OCI-LY1 (cell line): Measurements from ENCODE around the gene HIVEP2.

ENCODE experiments used
- H2AFZ ChIP-seq: fragments of 200-600 bp; sonication (generic), shearing (Covaris generic); 2 replicates; pipeline ENCODE4 v1.6.0; 2014; ENCODE audit warnings: antibody characterized with exemption, mild to moderate bottlenecking, low read length
- H3F3A ChIP-seq: fragments of 200-600 bp; sonication (generic), shearing (Covaris generic); 2 replicates; pipeline ENCODE4 v1.6.0; 2014; ENCODE audit warnings: mild to moderate bottlenecking, antibody characterized with exemption, low read length, moderate library complexity; ENCODE audit not compliant: insufficient read depth
- H3K27ac ChIP-seq: fragments of 200-600 bp; sonication (generic); 2 replicates; pipeline ENCODE4 v1.5.1; 2014; ENCODE audit warnings: low read length, mixed run types, mild to moderate bottlenecking, low read depth; ENCODE audit not compliant: poor library complexity, severe bottlenecking
- H3K27me3 ChIP-seq: fragments of 200-600 bp; sonication (generic); 2 replicates; pipeline ENCODE4 v1.6.0; 2014; ENCODE audit warnings: antibody characterized with exemption, mild to moderate bottlenecking, low read length, moderate library complexity; ENCODE audit not compliant: insufficient read depth
- H3K36me3 ChIP-seq: fragments of 200-600 bp; sonication (generic); 2 replicates; pipeline ENCODE4 v1.6.1; 2014; ENCODE audit warnings: mild to moderate bottlenecking, antibody characterized with exemption, low read length, moderate library complexity, mixed read lengths; ENCODE audit not compliant: insufficient read depth
- H3K4me1 ChIP-seq: fragments of 200-600 bp; sonication (generic); 2 replicates; pipeline ENCODE4 v1.5.1; 2014; ENCODE audit warnings: mild to moderate bottlenecking, low read length, moderate library complexity; ENCODE audit not compliant: insufficient read depth, severe bottlenecking
- H3K4me2 ChIP-seq: fragments of 200-600 bp; sonication (generic), shearing (Covaris generic); 2 replicates; pipeline ENCODE4 v1.6.1; 2014; ENCODE audit warnings: low read length
- H3K4me3 ChIP-seq: fragments of 200-600 bp; sonication (generic); 2 replicates; pipeline ENCODE4 v1.5.1; 2014; ENCODE audit warnings: low read length, low read depth, mild to moderate bottlenecking, mixed read lengths; ENCODE audit not compliant: poor library complexity, severe bottlenecking
- H3K79me2 ChIP-seq: fragments of 200-600 bp; shearing (Covaris generic); 2 replicates; pipeline ENCODE4 v1.6.1; 2016; ENCODE audit warnings: mixed run types, low read length, mixed read lengths; ENCODE audit not compliant: insufficient read depth
- H3K9ac ChIP-seq: fragments of 200-600 bp; sonication (generic), shearing (Covaris generic); 2 replicates; pipeline ENCODE4 v1.6.1; 2014; ENCODE audit warnings: mild to moderate bottlenecking, low read length, mixed read lengths
- H3K9me2 ChIP-seq: fragments of 200-600 bp; sonication (generic), shearing (Covaris generic); 2 replicates; pipeline ENCODE4 v1.6.1; 2014; ENCODE audit warnings: low read depth, mild to moderate bottlenecking, low read length, mixed read lengths
- H3K9me3 ChIP-seq: fragments of 200-600 bp; shearing (Covaris generic); 2 replicates; pipeline ENCODE4 v1.6.1; 2014; ENCODE audit warnings: low read length, mixed read lengths
- H4K20me1 ChIP-seq: fragments of 200-600 bp; sonication (generic), shearing (Covaris generic); 2 replicates; pipeline ENCODE4 v1.6.0; 2016; ENCODE audit warnings: mild to moderate bottlenecking, low read length; ENCODE audit not compliant: insufficient read depth
- EZH2 ChIP-seq: fragments of 200-600 bp; sonication (generic), shearing (Covaris generic); IDR thresholded peaks from 2 replicates; pipeline ENCODE4 v1.8.0; 2017; ENCODE audit warnings: borderline replicate concordance, mixed run types, mild to moderate bottlenecking, antibody characterized with exemption, low read length, moderate library complexity, mixed read lengths
- TF ChIP-seq, protein P1 (sequence below): fragments of 200-600 bp; sonication (generic), shearing (Covaris generic); IDR thresholded peaks from 2 replicates; pipeline ENCODE4 v1.5.1; 2017; ENCODE audit warnings: mild to moderate bottlenecking, antibody characterized with exemption, low read length, moderate library complexity, mixed read lengths

Gene HIVEP2

DNA sequence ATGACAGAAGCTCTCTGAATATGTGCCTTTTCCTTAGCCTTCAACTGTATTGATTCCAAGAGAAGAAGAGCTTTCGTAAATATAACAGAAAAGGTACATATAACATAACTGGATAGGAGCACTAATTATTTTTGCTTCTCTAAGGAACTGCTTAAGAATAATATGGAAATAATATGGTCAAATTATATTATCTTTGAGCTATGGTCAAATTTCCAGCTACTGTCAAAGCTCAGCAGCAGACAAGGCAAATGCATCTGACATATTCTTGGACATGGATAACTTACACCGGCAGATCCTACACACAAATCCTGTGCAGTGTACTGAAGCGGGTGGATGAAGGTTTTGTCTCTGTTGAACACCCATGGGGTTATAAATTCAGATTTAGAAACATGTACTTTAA lies 150.6 kb downstream of the HIVEP2 start:
- H3K36me3 ChIP-seq, result peaks cover 9% of the 10 kb centered on the region; the same call in 1 of the 2 replicates
- H3K4me2 ChIP-seq, result no peak overlapping the region
- no peaks in the 10 kb centered on the region for H3K79me2 ChIP-seq
- no peak overlapping the region for H2AFZ ChIP-seq
- H3K9ac ChIP-seq, result no peak overlapping the region
- no peak overlapping the region for H3K4me3 ChIP-seq
- no peaks in the 10 kb centered on the region for H3K9me2 ChIP-seq
- H3K9me3 ChIP-seq, result no peaks in the 10 kb centered on the region
- no peak overlapping the region for H3K27ac ChIP-seq
- no peaks in the 10 kb centered on the region for H3F3A ChIP-seq
- H4K20me1 ChIP-seq, result no peaks in the 10 kb centered on the region
- H3K4me1 ChIP-seq, result peaks cover 6% of the 10 kb centered on the region
- no peaks in the 10 kb centered on the region for H3K27me3 ChIP-seq
- TF ChIP-seq EZH2, result no peak
- TF ChIP-seq, protein P1, sequence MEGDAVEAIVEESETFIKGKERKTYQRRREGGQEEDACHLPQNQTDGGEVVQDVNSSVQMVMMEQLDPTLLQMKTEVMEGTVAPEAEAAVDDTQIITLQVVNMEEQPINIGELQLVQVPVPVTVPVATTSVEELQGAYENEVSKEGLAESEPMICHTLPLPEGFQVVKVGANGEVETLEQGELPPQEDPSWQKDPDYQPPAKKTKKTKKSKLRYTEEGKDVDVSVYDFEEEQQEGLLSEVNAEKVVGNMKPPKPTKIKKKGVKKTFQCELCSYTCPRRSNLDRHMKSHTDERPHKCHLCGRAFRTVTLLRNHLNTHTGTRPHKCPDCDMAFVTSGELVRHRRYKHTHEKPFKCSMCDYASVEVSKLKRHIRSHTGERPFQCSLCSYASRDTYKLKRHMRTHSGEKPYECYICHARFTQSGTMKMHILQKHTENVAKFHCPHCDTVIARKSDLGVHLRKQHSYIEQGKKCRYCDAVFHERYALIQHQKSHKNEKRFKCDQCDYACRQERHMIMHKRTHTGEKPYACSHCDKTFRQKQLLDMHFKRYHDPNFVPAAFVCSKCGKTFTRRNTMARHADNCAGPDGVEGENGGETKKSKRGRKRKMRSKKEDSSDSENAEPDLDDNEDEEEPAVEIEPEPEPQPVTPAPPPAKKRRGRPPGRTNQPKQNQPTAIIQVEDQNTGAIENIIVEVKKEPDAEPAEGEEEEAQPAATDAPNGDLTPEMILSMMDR, result no peak

DNA sequence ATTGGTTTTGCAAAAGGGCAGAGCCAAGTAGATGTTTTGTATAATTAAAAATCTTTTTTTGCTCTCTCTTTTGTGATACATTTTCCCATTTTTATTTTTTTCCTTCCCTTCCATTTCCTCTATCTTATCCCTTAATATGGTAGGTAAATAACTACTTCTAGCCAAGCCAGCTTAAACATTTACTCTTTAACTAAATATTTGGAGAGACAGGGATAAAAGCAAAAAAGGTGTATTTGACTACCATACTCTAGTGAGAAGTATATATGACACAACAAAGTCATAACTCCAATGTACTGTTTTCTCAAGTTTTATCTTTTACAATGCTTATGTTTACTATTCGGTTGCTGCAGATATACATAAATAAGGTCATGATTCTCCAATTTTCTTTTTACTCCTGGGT lies 154.7 kb downstream of the HIVEP2 start:
- Histone ChIP-seq H4K20me1 (no peaks in the 10 kb centered on the region), H3K9me3 (no peaks in the 10 kb centered on the region), H3K79me2 (no peaks in the 10 kb centered on the region), H3K9me2 (no peaks in the 10 kb centered on the region), H3K4me3 (no peak overlapping the region), H2AFZ (no peak overlapping the region), H3K9ac (no peak overlapping the region), H3F3A (no peaks in the 10 kb centered on the region), H3K4me1 (no peaks in the 10 kb centered on the region), H3K27ac (no peak overlapping the region), H3K4me2 (no peak overlapping the region), H3K27me3 (no peaks in the 10 kb centered on the region), H3K36me3 (peaks cover 9% of the 10 kb centered on the region)
- TF ChIP-seq EZH2, result no peak
- TF ChIP-seq, protein P1, result no peak

DNA sequence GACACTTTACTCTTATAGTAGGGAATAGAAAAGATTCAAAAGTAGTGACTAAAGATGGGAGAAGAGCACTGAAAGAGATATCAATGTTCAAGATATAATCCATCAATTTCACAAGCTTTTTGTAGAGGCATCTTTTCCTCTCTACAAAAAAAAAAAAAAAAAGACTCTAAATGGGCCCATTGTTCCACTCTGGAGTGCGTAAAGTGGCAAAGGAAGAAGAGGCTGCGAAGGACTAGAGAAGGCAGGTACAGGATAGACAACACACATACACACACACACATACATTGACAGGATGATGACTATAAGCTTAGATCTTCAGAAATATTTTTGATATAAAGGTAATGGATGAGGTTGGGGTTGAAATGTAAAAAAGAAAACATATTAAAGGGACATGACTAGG lies 157.6 kb downstream of the HIVEP2 start:
- Histone ChIP-seq H3K9ac (no peak overlapping the region), H2AFZ (no peak overlapping the region), H3K4me2 (no peak overlapping the region), H3K4me1 (peaks cover 4% of the 10 kb centered on the region), H3K9me3 (no peaks in the 10 kb centered on the region), H3K36me3 (peaks cover 11% of the 10 kb centered on the region), H3K27me3 (no peaks in the 10 kb centered on the region), H3K27ac (no peak overlapping the region), H4K20me1 (no peaks in the 10 kb centered on the region), H3K9me2 (no peaks in the 10 kb centered on the region), H3K4me3 (no peak overlapping the region), H3K79me2 (no peaks in the 10 kb centered on the region), H3F3A (no peaks in the 10 kb centered on the region)
- no peak for TF ChIP-seq EZH2
- TF ChIP-seq, protein P1, result no peak
